GM23338 (cell line): ENCODE data around the gene CXCL10. TPM values are rescaled to one million over a fixed set of nuclear protein-coding genes. Genes with fewer than 3 reads are reported as not detected.

Source experiments
- ATAC-seq: fragments of 200-7000 bp; cut with Tn5 transposase; 3 replicates; pipeline ENCODE4 v1.9.1; 2020
- DNase-seq: peaks from one replicate; pipeline ENCODE4 v3.0.0-alpha.2; 2015; ENCODE audit warnings: low spot score
- H2AFZ ChIP-seq: fragments of 200-600 bp; sonication (generic); 2 replicates; pipeline ENCODE4 v1.8.0; 2016; ENCODE audit warnings: antibody characterized with exemption, mild to moderate bottlenecking, moderate library complexity
- H3F3A ChIP-seq: fragments of 200-600 bp; sonication (generic); replicated peaks from 2 replicates; pipeline ENCODE4 v1.8.0; 2017; ENCODE audit warnings: antibody characterized with exemption, mixed run types, low read depth
- H3K27ac ChIP-seq: fragments of 200-600 bp; sonication (generic); 2 replicates; pipeline ENCODE4 v1.6.1; 2016; ENCODE audit warnings: low read depth
- H3K27me3 ChIP-seq: fragments of 200-600 bp; sonication (generic); 2 replicates; pipeline ENCODE4 v1.8.0; 2016; ENCODE audit warnings: mild to moderate bottlenecking, mixed run types, moderate library complexity; ENCODE audit not compliant: insufficient read depth
- H3K36me3 ChIP-seq: fragments of 200-600 bp; sonication (generic); 2 replicates; pipeline ENCODE4 v1.8.0; 2016; ENCODE audit warnings: mild to moderate bottlenecking; ENCODE audit not compliant: insufficient read depth
- H3K4me1 ChIP-seq: fragments of 200-600 bp; sonication (generic); 2 replicates; pipeline ENCODE4 v1.8.0; 2016; ENCODE audit warnings: mild to moderate bottlenecking, moderate library complexity; ENCODE audit not compliant: insufficient read depth
- H3K4me2 ChIP-seq: fragments of 200-600 bp; sonication (generic); 2 replicates; pipeline ENCODE4 v1.7.1; 2017; ENCODE audit warnings: mixed run types
- H3K4me3 ChIP-seq: fragments of 200-600 bp; sonication (generic); 2 replicates; pipeline ENCODE4 v1.6.1; 2016; ENCODE audit warnings: mixed run types
- H3K79me2 ChIP-seq: fragments of 200-600 bp; sonication (generic); replicated peaks from 2 replicates; pipeline ENCODE4 v1.8.0; 2017; ENCODE audit warnings: mild to moderate bottlenecking; ENCODE audit not compliant: insufficient read depth
- H3K9me2 ChIP-seq: fragments of 200-600 bp; sonication (generic); 2 replicates; pipeline ENCODE4 v1.8.0; 2017; ENCODE audit not compliant: insufficient read depth
- H4K20me1 ChIP-seq: fragments of 200-600 bp; sonication (generic); replicated peaks from 2 replicates; pipeline ENCODE4 v1.8.0; 2017; ENCODE audit warnings: mild to moderate bottlenecking; ENCODE audit not compliant: insufficient read depth
- H3K27ac Mint-ChIP-seq: 2 replicates; pipeline ENCODE4 v1.8.0; 2020; ENCODE audit warnings: inconsistent platforms, mild to moderate bottlenecking, moderate library complexity, mixed read lengths
- H3K27me3 Mint-ChIP-seq: 3 replicates; pipeline ENCODE4 v1.8.0; 2022; ENCODE audit warnings: low read depth, mild to moderate bottlenecking, moderate library complexity, mixed read lengths, inconsistent platforms; ENCODE audit not compliant: insufficient read depth, poor library complexity
- H3K36me3 Mint-ChIP-seq: 3 replicates; pipeline ENCODE4 v1.8.0; 2021; ENCODE audit warnings: low read depth, mild to moderate bottlenecking, inconsistent platforms, moderate library complexity, mixed read lengths
- H3K4me1 Mint-ChIP-seq: 3 replicates; pipeline ENCODE4 v1.8.0; 2020; ENCODE audit warnings: mild to moderate bottlenecking, inconsistent platforms, mixed read lengths
- H3K4me3 Mint-ChIP-seq: 3 replicates; pipeline ENCODE4 v1.8.0; 2021; ENCODE audit warnings: moderate library complexity, mild to moderate bottlenecking, inconsistent platforms, mixed read lengths
- H3K9me3 Mint-ChIP-seq: 3 replicates; pipeline ENCODE4 v1.8.0; 2020; ENCODE audit warnings: moderate library complexity, mild to moderate bottlenecking, inconsistent platforms, mixed read lengths
- CREB1 ChIP-seq: fragments of 250-450 bp; sonication (Bioruptor Pico); IDR thresholded peaks from 2 replicates; pipeline ENCODE4 v1.5.0; 2020; ENCODE audit warnings: low read depth, mild to moderate bottlenecking, moderate library complexity
- ETS1 ChIP-seq: IDR thresholded peaks from 2 replicates; pipeline ENCODE4 v1.6.1; 2016; ENCODE audit warnings: antibody characterized with exemption
- EZH2 ChIP-seq: fragments of 200-600 bp; sonication (generic); IDR thresholded peaks from one replicate; pipeline ENCODE4 v1.8.0; 2017; ENCODE audit warnings: antibody characterized with exemption, mild to moderate bottlenecking, low read depth; ENCODE audit not compliant: unreplicated experiment
- EZH2phosphoT487 ChIP-seq: fragments of 200-600 bp; sonication (generic); IDR thresholded peaks from one replicate; pipeline ENCODE4 v1.8.1; 2018; ENCODE audit warnings: antibody characterized with exemption; ENCODE audit not compliant: unreplicated experiment
- JUNB ChIP-seq: IDR thresholded peaks from one replicate; pipeline ENCODE4 v1.6.1; 2016; ENCODE audit warnings: antibody characterized with exemption; ENCODE audit not compliant: unreplicated experiment
- NANOG ChIP-seq: IDR thresholded peaks from 2 replicates; pipeline ENCODE4 v1.6.1; 2016; ENCODE audit warnings: antibody characterized with exemption, borderline replicate concordance
- REST ChIP-seq: IDR thresholded peaks from one replicate; pipeline ENCODE4 v1.6.1; 2018; ENCODE audit warnings: antibody characterized with exemption; ENCODE audit not compliant: unreplicated experiment
- ZNF114 ChIP-seq: fragments of 250-450 bp; sonication (Bioruptor Pico); IDR thresholded peaks from 2 replicates; pipeline ENCODE4 v1.5.0; 2020; ENCODE audit warnings: mild to moderate bottlenecking, moderate library complexity
- ZNF331 ChIP-seq: fragments of 250-450 bp; sonication (Bioruptor Pico); IDR thresholded peaks from 2 replicates; pipeline ENCODE4 v1.5.0; 2020; ENCODE audit warnings: low read depth, mild to moderate bottlenecking, moderate library complexity
- ZNF462 ChIP-seq: fragments of 250-450 bp; sonication (Bioruptor Pico); IDR thresholded peaks from 2 replicates; pipeline ENCODE4 v1.5.0; 2020; ENCODE audit warnings: mild to moderate bottlenecking, moderate library complexity
- polyA plus RNA-seq: library from polyadenylated mRNA; unstranded; fragments of >200 nt; fragmentation: Nextera tagmentation; extraction: Ambion mirVana; gene quantifications from 2 replicates; pipeline ENCODE4 v1.2.1, GENCODE V29; 2016
- total RNA-seq: library from RNA; depleted of rRNA; stranded (reverse); fragments of >200 nt; shearing (Covaris generic); gene quantifications from 2 replicates; pipeline ENCODE4 v1.2.3, GENCODE V29; 2014

Gene CXCL10
- total and polyA plus RNA-seq, 2 experiments from 2014 or later, result not detected

- Histone ChIP-seq H4K20me1 (no peaks in the 10 kb centered on the region), H3K27me3 (no peaks in the 10 kb centered on the region), H3K27ac (no peak overlapping the region), H3K4me1 (no peaks in the 10 kb centered on the region), H3K4me2 (no peak overlapping the region), H3F3A (no peaks in the 10 kb centered on the region), H3K4me3 (no peak overlapping the region), H3K9me2 (peaks cover 9% of the 10 kb centered on the region; the same call in 1 of the 2 replicates), H3K36me3 (no peaks in the 10 kb centered on the region), H3K79me2 (no peaks in the 10 kb centered on the region), H2AFZ (no peak overlapping the region)
- no peak for ATAC-seq
- H3K4me3 Mint-ChIP-seq, result no peak overlapping the region
- no peaks in the 10 kb centered on the region for H3K9me3 Mint-ChIP-seq
- TF ChIP-seq CREB1 (CRISPR knock-in tag), result no peak
- no peak for TF ChIP-seq REST
- no peak for TF ChIP-seq NANOG
- no peak for TF ChIP-seq JUNB
- TF ChIP-seq ZNF331, result no peak
- TF ChIP-seq EZH2phosphoT487, result no peak
- TF ChIP-seq ETS1, result no peak
- TF ChIP-seq EZH2, result no peak
- TF ChIP-seq ZNF462, result no peak
- no peak for TF ChIP-seq ZNF114 (CRISPR knock-in tag)
- no peaks in the 10 kb centered on the region for H3K4me1 Mint-ChIP-seq
- no peaks in the 10 kb centered on the region for H3K36me3 Mint-ChIP-seq
- H3K27me3 Mint-ChIP-seq, result peaks cover 4% of the 10 kb centered on the region
- H3K27ac Mint-ChIP-seq, result no peak overlapping the region
- DNase-seq, result no peak
Observed at GRCh38 chr4:76003620-76004019, 19.7 kb downstream of the CXCL10 start.
